ENCODE measurements around the gene NCMAP.
"Not testable (repeated sequence)": the region's sequence is repeated elsewhere in the genome, so short reads cannot be mapped to it uniquely, and the experiment has no call there.

The NCMAP gene

GRCh38 chr1:24555591-24556413, at the start of gene NCMAP:
NCMAP (plus strand) TSS chr1:24556087; CDS start chr1:24595431, 39,344 bp downstream.
- peak; percentile 56 to 61 for DNase-seq

- peak in 1 of 2 donors; percentile 39 for DNase-seq
Observed at GRCh38 chr1:24506691-24507381, 49.1 kb upstream of the NCMAP start.

- DNase-seq = no peak
Observed at GRCh38 chr1:24507405-24507804, 48.5 kb upstream of the NCMAP start.

GRCh38 chr1:24508911-24509310, 47.0 kb upstream of the NCMAP start:
- no peak for DNase-seq

DNA sequence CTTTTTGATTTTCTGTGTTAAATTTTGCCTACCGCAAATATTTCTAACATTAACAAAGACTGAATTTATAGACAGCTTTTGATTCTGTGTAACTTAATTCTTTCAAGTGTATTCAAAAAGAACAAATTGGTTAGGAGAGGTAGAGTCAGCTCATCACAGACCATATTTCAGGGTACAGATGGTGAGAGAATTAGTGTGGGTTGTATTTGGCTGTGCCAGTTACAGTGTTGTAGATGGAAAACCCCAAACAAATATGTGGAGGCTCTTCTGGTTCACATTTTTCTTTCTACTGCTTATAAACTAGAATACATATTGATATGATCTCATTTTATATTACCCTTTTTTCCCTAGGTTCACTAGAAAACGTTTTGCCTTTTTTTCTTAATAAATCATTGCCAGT, 42.2 kb upstream of the NCMAP start:
- no peak for DNase-seq

GRCh38 chr1:24514946-24515345, 40.9 kb upstream of the NCMAP start:
- no peak for DNase-seq

DNA sequence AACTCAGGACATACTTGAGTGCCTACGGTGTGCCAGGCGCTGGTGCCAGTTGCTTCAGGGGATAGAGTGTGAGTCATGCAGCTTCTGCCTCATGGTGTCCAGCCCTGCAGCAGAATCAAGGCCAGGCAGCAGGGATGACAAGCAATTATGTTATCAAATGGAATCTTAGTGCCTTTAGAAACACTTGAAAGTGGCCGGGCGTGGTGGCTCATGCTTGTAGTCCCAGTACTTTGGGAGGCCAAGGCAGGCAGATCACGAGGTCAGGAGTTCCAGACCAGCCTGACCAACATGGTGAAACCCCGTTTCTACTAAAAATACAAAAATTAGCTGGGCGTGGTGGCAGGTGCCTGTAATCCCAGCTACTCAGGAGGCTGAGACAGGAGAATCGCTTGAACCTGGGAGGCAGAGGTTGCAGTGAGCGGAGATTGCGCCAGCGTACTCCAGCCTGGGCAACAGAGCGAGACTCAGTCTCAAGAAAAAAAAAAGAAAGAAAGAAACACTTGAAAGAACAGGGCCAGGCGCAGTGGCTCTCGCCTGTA, 40.1 kb upstream of the NCMAP start:
- DNase-seq = not testable (repeated sequence)

- DNase-seq = no peak
Observed at GRCh38 chr1:24516506-24516905, 39.4 kb upstream of the NCMAP start.

DNA sequence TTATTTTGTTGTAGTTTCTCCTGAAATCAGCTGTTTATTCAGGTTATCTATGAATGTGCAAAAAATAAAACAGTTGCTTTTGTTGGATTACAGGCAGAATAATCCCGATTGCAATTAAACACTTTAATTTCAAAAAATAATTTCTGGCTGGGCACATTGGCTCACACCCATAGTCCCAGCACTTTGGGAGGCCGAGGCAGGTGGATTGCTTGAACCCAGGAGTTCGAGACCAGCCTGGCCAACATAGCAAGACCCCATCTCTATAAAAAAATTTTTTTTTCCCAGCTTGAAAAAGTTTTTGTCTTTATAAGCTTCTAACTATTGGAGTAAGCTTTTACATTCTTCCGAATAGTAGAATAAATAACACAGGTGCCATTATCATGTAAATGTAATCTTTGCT, 38.0 kb upstream of the NCMAP start:
- no peak for DNase-seq

DNA sequence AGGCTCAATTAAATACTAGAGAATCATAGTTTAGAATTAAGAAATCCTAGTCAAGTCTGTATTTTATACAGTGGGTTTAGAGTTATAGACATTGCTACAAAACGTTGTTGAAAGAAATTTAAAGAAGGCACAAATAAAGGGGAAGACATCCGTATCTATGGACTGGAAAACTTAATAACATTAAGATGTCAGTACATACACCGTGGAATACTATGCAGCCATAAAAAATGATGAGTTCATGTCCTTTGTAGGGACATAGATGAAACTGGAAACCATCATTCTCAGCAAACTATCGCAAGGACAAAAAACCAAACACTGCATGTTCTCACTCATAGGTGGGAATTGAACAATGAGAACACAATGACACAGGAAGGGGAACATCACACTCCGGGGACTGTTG, 35.6 kb upstream of the NCMAP start:
- not testable (repeated sequence) for DNase-seq

DNA sequence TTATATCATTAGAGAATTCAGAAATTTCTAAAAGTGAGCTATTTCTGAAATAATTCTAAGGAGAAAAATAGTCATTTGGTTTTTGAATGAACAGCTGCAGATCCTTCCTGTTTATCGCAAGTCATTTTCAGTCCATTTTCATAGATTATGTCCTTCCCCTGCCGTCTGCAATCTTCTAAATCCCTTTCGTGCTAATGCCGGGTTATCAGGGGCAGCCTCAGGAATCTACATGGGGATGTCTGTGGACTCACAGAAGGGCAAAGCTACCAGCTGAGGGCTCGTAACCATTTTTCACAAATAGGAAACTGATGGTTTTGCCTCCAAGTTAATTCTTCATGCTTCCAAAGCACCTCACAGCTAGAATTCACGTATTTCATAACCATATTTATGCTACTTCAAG, 30.3 kb upstream of the NCMAP start:
- no peak for DNase-seq

DNA sequence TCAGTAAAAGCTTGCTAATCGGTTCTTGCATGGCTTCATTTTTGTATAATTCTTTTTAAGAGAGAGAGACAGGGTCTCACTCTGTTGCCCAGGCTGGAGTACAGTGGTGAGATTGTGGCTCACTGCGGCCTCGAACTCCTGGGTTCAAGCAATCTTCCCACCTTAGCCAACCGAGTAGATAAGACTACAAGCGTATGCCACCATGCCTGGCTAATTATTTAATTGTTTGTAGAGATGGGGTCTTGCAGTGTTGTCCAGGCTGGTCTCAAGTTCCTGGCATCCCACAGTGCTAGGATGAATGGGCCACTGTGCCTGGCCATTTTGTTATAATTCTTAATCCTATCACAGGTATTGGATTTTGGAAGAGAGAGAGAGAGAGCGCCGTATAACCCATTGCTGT, 29.8 kb upstream of the NCMAP start:
- no peak for DNase-seq

DNA sequence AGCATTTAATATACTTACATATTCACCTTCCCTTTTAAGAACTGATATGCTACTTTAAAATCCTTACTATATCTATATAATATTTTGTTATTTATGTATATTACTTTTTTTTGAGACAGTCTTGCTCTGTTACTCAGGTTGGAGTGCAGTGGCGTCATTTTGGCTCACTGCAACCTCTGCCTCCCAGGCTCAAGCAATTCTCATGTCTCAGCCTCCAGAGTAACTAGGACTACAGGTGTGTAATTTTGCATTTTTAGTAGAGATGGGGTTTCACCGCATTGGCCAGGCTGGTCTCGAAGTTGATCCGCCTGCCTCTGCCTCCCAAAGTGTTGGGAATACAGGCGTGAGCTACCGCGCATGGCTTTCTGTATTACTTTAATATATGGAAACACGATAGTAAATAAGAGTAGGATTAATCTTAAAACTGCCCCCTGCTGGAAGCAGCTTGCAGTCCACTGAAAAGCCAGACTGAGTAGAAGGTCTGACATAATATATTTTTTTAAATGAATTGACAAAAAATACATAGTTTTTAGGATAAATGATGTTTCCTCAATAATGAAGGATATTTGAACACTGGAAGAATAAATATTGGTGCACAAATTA, 28.8 kb upstream of the NCMAP start:
- peak; percentile 57 to 63 for DNase-seq

- DNase-seq = no peak
Observed at GRCh38 chr1:24528744-24529143, 27.1 kb upstream of the NCMAP start.

DNA sequence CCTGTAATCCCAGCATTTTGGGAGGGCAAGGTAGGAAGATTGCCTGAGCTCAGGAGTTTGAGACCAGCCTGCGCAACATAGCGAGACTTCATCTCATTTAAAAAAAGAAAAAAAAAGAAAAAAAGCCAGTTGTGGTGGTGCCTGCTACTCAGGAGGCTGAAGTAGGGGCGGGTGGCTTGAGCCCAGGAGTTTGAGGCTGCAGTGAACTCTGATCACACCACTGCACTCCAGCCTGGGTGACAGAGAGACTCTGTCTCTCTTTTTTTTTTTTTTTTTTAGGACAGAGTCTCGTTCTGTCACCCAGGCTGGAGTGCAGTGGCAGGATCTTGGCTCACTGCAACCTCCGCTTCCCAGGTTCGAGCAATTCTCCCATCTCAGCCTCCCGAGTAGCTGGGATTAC, 26.6 kb upstream of the NCMAP start:
- DNase-seq = not testable (repeated sequence)

- peak; percentile 73 to 74 for DNase-seq
Observed at GRCh38 chr1:24535021-24535424, 20.9 kb upstream of the NCMAP start.

- DNase-seq = no peak
Observed at GRCh38 chr1:24535778-24536177, 20.1 kb upstream of the NCMAP start.

DNA sequence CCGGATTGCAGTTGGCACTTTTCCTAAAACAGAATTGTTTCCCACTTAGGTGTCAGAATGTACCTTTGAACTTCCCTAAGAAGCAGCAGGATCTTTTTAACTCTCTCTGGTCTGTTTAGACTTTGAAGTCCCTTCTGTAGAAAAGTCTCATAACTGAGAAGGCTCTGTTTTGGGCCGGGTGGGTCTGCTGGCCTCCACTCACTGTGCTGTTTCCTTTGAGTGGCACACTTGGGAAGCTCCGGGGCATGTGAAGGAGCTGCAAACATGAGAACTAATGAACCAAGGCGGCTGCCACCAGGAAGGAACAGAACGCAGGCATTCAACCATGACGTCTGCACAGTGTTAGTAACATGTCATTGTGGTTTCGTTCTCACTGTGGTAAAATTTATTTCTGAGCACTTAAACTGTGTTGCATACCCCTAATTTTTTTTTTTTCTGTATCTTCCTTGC, 19.5 kb upstream of the NCMAP start:
- DNase-seq = peak; percentile 63 to 68

DNA sequence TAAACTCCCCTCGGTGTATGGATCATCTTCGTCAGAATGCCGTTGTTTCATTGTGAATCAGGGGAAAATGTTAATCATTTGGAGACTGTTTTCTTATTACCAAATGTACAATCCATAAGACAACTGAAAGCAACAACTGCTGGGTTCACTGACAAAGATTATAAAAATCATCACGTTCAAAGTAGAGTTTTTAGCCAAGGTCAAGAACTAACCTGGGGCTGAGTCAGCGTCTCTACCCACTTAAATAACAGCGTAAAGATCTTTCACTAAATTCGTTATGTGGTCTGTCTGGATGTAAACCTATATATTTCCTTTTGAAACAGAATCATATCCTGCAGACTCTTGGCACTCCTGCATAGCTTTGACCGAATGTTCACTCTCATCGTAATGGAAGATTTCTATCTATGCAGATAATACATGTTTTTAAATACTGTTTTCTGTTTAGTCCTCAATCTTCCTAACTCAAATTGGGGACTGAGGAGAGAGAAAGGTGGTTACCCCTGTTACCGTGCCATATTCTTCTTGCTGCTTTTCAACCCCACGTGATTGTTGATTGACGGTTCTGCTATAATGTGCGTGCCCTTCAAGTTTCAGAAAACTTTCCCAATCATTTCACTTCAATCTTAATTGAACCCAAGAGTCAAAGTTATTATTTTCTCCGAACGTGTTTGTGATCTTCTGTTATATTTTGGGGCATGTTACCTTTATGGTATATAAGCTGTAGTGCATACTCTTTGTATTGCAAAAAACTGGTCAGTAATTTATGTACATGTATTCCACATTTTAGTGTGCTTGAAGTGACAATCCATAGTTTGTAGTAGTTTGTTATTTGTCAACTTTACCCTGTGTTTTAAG, 15.6 kb upstream of the NCMAP start:
- peak; percentile 36 to 41 for DNase-seq

DNA sequence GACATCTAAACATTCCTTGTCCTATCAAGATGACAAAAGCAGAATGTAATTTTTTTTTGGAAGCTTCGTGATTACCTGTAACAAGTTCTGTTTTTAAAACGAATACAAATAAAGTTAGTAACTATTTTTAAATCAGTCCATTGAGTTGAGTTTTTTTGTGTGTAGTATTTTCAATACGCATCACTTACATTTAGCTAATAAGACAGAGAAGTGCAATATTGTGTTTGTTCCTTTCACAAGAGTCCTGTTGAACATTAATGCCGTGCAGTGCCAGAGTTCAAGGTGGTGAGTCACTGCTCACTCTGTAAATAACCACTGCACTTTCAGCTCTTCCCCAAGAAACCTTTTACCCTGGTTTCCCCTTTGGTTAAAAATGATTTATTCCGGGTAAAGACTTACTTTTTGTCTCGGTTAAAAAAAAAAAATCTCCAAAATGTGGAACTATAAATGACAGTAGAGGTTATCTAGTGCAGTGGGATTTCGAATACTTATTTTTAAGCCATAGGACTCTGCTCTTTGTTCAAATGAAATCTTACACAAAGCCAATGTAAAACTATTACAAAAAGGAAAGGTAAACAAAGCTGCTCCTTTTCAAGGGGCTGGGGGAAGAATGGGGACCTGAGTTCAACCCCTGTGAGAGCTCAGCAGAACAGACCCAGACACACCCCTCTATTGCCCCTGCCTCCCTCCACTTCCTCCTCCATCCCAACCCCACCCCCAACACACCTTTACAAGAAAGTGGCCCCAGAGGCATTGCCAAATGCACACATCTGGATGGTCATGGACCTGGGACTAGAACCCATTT, 14.8 kb upstream of the NCMAP start:
- DNase-seq = no peak

DNA sequence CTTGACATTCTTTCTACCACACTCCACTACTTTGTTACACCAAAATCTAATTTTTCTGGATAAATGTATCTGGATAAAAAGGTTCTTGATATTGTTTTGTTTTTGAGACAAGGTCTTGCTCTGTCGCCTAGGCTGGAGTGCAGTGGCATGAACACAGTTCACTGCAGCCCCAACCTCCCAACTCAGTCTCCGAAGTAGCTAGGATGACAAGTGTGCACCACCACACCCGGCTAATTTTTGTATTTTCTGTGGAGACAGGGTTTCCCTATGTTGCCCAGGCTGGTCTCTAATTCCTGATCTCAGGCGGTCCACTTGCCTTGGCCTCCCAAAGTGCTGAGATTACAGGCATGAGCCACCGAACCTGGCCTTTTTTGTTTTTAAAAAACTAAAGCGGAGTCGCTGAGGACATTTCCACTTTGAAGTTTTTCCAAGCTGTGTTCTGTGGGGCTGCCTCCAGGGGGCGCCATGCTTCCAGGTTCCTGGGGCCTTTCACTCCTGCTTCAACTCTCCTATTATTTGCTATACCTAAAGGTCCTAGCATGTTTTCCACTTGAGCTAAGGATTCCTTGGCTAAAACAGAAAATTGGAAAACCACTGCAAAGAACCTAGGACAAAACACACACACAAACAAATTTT, 14.1 kb upstream of the NCMAP start:
- peak in 1 of 2 donors; percentile 45 for DNase-seq

All from stimulated activated CD4-positive, alpha-beta T cell treated with anti-CD3 and anti-CD28 coated beads, Interleukin-2, amount 100 ng/mL, for 24 hours (primary cell).